K562 (cell line): ENCODE measurements around the gene TMPRSS5. TPM values are rescaled to one million over a fixed set of nuclear protein-coding genes. Genes with fewer than 3 reads are reported as not detected.

Source experiments
- ATAC-seq: fragments of 200-7000 bp; cut with Tn5 transposase; 3 replicates; pipeline ENCODE4 v1.9.1; 2020; ENCODE audit warnings: moderate library complexity
- BruUV-seq: library from RNA; stranded (reverse); fragments of 400-500 nt; replicated peaks from 2 replicates; lab custom pipeline; 2021; lab: Mats Ljungman, UMichigan
- CTCF ChIA-PET: fragments of 300-600 bp; formaldehyde crosslinking; extraction: SDS; loops from one replicate; lab custom pipeline; 2021; ENCODE audit warnings: low intra/inter-chr PET ratio; lab: Yijun Ruan, JAX
- POLR2A ChIA-PET: fragments of 300-600, 350-650 bp; sonication (Branson Sonifier 250); formaldehyde crosslinking; extraction: SDS; loops from one replicate; lab custom pipeline; 2021; ENCODE audit warnings: antibody characterized with exemption, inconsistent platforms; lab: Yijun Ruan, JAX
- DNase-seq, 4 experiments: peaks; one replicate each; pipeline versions ENCODE4 v3.0.0 to v3.0.0-alpha.2; 2011 to 2018; ENCODE audit warnings: low spot score in 3 of 4, mixed read lengths in 3 of 4; ENCODE audit errors: extremely low read depth in 1 of 4
- FAIRE-seq: peaks from 2 replicates; lab custom pipeline; 2011; peaks lifted over from hg19 to GRCh38; lab: Jason Lieb, UNC
- H2AFZ ChIP-seq: 2 replicates; pipeline ENCODE4 v1.6.0; 2011; ENCODE audit warnings: low read depth, low read length, control low read depth, inconsistent platforms
- H3K27ac ChIP-seq: fragments of 200-600 bp; 3 replicates; pipeline ENCODE4 v1.8.0; 2011; ENCODE audit warnings: low read depth, mild to moderate bottlenecking, control low read depth, inconsistent platforms, low read length, moderate library complexity, mixed read lengths; ENCODE audit errors: extremely low read depth
- H3K27me3 ChIP-seq, 2 experiments: fragments of 300-600 bp in 1 of 2; 2 replicates in 1 of 2; 3 replicates in 1 of 2; pipeline versions ENCODE4 v1.6.0 to v1.8.0; 2011; ENCODE audit warnings: inconsistent platforms in 2 of 2, low read length in 2 of 2, mild to moderate bottlenecking in 1 of 2, mixed read lengths in 1 of 2, moderate library complexity in 1 of 2; ENCODE audit not compliant: control insufficient read depth in 2 of 2, insufficient read depth in 2 of 2
- H3K36me3 ChIP-seq: fragments of 300-600 bp; 3 replicates; pipeline ENCODE4 v1.8.0; 2011; ENCODE audit warnings: mild to moderate bottlenecking, low read length, inconsistent platforms; ENCODE audit not compliant: control insufficient read depth, insufficient read depth
- H3K4me1 ChIP-seq, 2 experiments: fragments of 200-600 bp in 1 of 2; replicated peaks in 1 of 2; 2 replicates in 1 of 2; 3 replicates in 1 of 2; pipeline versions ENCODE4 v1.5.1 to v1.8.0; 2011; ENCODE audit warnings: inconsistent platforms in 2 of 2, low read length in 2 of 2, mild to moderate bottlenecking in 1 of 2, mixed read lengths in 1 of 2, moderate library complexity in 1 of 2; ENCODE audit not compliant: control insufficient read depth in 2 of 2, insufficient read depth in 2 of 2
- H3K4me2 ChIP-seq: 2 replicates; pipeline ENCODE4 v1.6.1; 2011; ENCODE audit warnings: low read length, control low read depth, inconsistent platforms, mixed read lengths; ENCODE audit not compliant: insufficient read depth
- H3K4me3 ChIP-seq: fragments of 200-600 bp; sonication (generic), shearing (Covaris generic); 2 replicates; pipeline ENCODE4 v1.5.1; 2016; ENCODE audit warnings: control low read depth, inconsistent platforms
- H3K79me2 ChIP-seq: fragments of 200-600 bp; 3 replicates; pipeline ENCODE4 v1.8.0; 2011; ENCODE audit warnings: low read length, inconsistent platforms; ENCODE audit not compliant: control insufficient read depth, insufficient read depth
- H3K9ac ChIP-seq, 2 experiments: 2 replicates each; pipeline versions ENCODE4 v1.6.0 to v1.6.1; 2011; ENCODE audit warnings: low read depth in 2 of 2, low read length in 2 of 2, control low read depth in 1 of 2, inconsistent platforms in 1 of 2, mild to moderate bottlenecking in 1 of 2, mixed read lengths in 1 of 2; ENCODE audit not compliant: insufficient read depth in 1 of 2
- H3K9me1 ChIP-seq: one replicate; pipeline ENCODE4 v1.6.0; 2011; ENCODE audit warnings: inconsistent platforms, mild to moderate bottlenecking, low read length, moderate library complexity; ENCODE audit not compliant: control insufficient read depth, insufficient read depth
- H3K9me3 ChIP-seq: replicated peaks from 2 replicates; pipeline ENCODE4 v1.5.1; 2011; ENCODE audit warnings: low read depth, low read length, inconsistent platforms; ENCODE audit not compliant: control insufficient read depth, insufficient read depth
- H4K20me1 ChIP-seq: replicated peaks from 2 replicates; pipeline ENCODE4 v1.6.1; 2011; ENCODE audit warnings: low read length, inconsistent platforms, mixed read lengths; ENCODE audit not compliant: control insufficient read depth, insufficient read depth
- CCAR2 ChIP-seq: fragments of 200-400 bp; formaldehyde crosslinking; IDR thresholded peaks from 2 replicates; pipeline ENCODE4 v1.6.1; 2017; ENCODE audit warnings: mild to moderate bottlenecking, low read depth, low read length
- HOMEZ ChIP-seq: fragments of 250-450 bp; sonication (Bioruptor Pico); IDR thresholded peaks from 2 replicates; pipeline ENCODE4 v1.4.0; 2020; ENCODE audit warnings: mild to moderate bottlenecking, moderate library complexity
- MXI1 ChIP-seq: IDR thresholded peaks from 2 replicates; pipeline ENCODE4 v1.6.1; 2011; ENCODE audit warnings: low read depth, mild to moderate bottlenecking, improper control_type of control experiment, low read length
- NEUROD1 ChIP-seq: fragments of 150-350 bp; IDR thresholded peaks from 2 replicates; pipeline ENCODE4 v1.6.1; 2014; ENCODE audit warnings: borderline replicate concordance, low read length, low read depth; ENCODE audit not compliant: partially characterized antibody
- ZFP1 ChIP-seq: fragments of 450-650 bp; formaldehyde crosslinking; IDR thresholded peaks from 2 replicates; pipeline ENCODE4 v1.4.0; 2020; ENCODE audit warnings: mild to moderate bottlenecking, mixed read lengths
- WGBS: fragments of 100-300 bp; shearing (Covaris generic); methylation state at CpG from one replicate; pipeline ENCODE4 v1.1.6; 2016; ENCODE audit warnings: low coverage, mixed read lengths; ENCODE audit not compliant: insufficient coverage; ENCODE audit errors: missing lambda C conversion rate; 5-methylcytosine and 5-hydroxymethylcytosine counted together
- in situ Hi-C: fragments of 300-500 bp; cut with MboI; formaldehyde crosslinking; loops from 4 replicates; pipeline ENCODE4 v1.15.0; 2018; ENCODE audit warnings: inconsistent platforms, mixed read lengths
- intact Hi-C: fragments of 100-400 bp; cut with micrococcal nuclease; formaldehyde crosslinking; loops from 2 replicates; pipeline ENCODE4 v1.14.2; 2022
- polyA plus RNA-seq, 8 experiments: library from polyadenylated mRNA; depleted of rRNA in 4 of 8; stranded (reverse) in 5 of 8; unstranded in 3 of 8; fragments of >200 nt; fragmentation: Nextera tagmentation in 2 of 8; fragmentation: Illumina TruSeq in 1 of 8; extraction: Ambion mirVana in 2 of 8; extraction: Trizol in 1 of 8; gene quantifications; 2 replicates each; pipeline versions ENCODE4 v1.2.1 to v1.2.3, GENCODE V29; 2011 to 2014; ENCODE audit warnings: inconsistent platforms in 1 of 8, missing spikeins in 1 of 8
- total RNA-seq, 7 experiments: library from RNA; depleted of rRNA in 6 of 7; stranded (reverse); fragments of >200 nt in 6 of 7; fragmentation: Illumina TruSeq in 2 of 7; extraction: Trizol in 2 of 7; gene quantifications; 2 replicates each; pipeline versions ENCODE4 v1.2.1 to v1.2.3, GENCODE V29; 2011 to 2021; ENCODE audit warnings: low replicate concordance in 1 of 7

The TMPRSS5 gene
- total and polyA plus RNA-seq, 9 of the 15 experiments (the other 6 are each of a cell fraction or from before 2014, with no cell fraction given) = 0.07 to 0.49 (median 0.17) TPM; not detected in 1

GRCh38 chr11:113649311-113649710 is 56.8 kb downstream of the TMPRSS5 start:
- H3K36me3 ChIP-seq = no peaks in the 10 kb centered on the region
- POLR2A ChIA-PET = interaction anchor here (0.6 to 1.2 kb wide), 3 partner anchors 16 to 175 kb away, joined by 3 read pairs; no protein-coding TSS in a partner anchor
- ATAC-seq (no peak), FAIRE-seq (no peak), DNase-seq (no peak)
- WGBS = 73% methylated on average over 18 of the region's 20 CpGs
- H3K79me2 ChIP-seq = no peaks in the 10 kb centered on the region
- BruUV-seq = no TSS peak
- no peaks in the 10 kb centered on the region for H3K9me1 ChIP-seq
- no peak overlapping the region for H3K4me3 ChIP-seq
- H3K4me1 ChIP-seq = peaks cover 5 to 14% of the 10 kb centered on the region in 2 experiments; a peak in 4 of 5 replicates
- CTCF ChIA-PET = no interaction called here
- intact Hi-C loops (loop anchor here (5.0 kb wide), 1 partner anchor 43 kb away; no protein-coding TSS in a partner anchor), in situ Hi-C loops (no loop called here)
- no peak overlapping the region for H3K4me2 ChIP-seq
- no peak overlapping the region for H2AFZ ChIP-seq
- TF ChIP-seq MXI1 = no peak
- no peak for TF ChIP-seq CCAR2
- TF ChIP-seq ZFP1 (CRISPR knock-in tag) = no peak
- no peak for TF ChIP-seq HOMEZ
- no peak for TF ChIP-seq NEUROD1
- H3K27ac ChIP-seq = no peak overlapping the region
- H3K27me3 ChIP-seq = no peaks in the 10 kb centered on the region
- no peaks in the 10 kb centered on the region for H4K20me1 ChIP-seq
- peaks cover 6% of the 10 kb centered on the region; the same call in 1 of the 2 replicates for H3K9me3 ChIP-seq
- no peak overlapping the region for H3K9ac ChIP-seq
